ENCODE measurements around the gene COBL. TPM values are rescaled to one million over a fixed set of nuclear protein-coding genes. Genes with fewer than 3 reads are reported as not detected.

Gene COBL
- total and polyA plus RNA-seq, 2 donors (not counting 3 experiments of a cell fraction or from before 2014, with no cell fraction given): 0.11 TPM; not detected in 1

DNA sequence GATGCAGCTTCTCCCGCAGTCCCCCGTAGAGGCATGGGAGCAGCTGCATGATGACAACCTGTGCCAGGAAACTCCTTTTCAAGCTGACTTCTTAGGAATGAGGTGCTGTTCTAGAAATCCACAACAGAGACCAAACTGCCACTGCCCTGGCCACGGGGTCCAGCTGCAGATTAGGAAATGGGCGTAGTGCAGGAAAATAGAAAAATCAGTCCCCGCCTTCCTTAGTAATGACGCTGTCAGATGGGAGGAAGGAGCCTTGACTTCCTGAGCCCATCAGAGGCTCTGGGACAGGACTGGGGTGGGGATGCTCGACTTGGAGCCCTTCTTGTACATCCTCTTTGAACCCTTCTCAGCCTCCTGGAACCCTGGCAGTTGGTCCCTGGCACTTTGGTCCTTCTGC is 306.1 kb downstream of the COBL start:
- Histone ChIP-seq H3K4me2 (ENCODE audit: insufficient read depth, low read length) (no peak overlapping the region), H3K27ac (ENCODE audit: insufficient read depth, low read depth, low read length) (no peak overlapping the region), H3K9me1 (replicated peaks; ENCODE audit: control insufficient read depth, extremely low read depth, insufficient read depth, low read length) (no peaks in the 10 kb centered on the region), H4K20me1 (replicated peaks; ENCODE audit: control insufficient read depth, extremely low read depth, insufficient read depth, low read length) (no peaks in the 10 kb centered on the region), H3K4me1 (ENCODE audit: control insufficient read depth, extremely low read depth, insufficient read depth, low read length) (no peaks in the 10 kb centered on the region), H3K36me3 (ENCODE audit: control insufficient read depth in 2 of 2, extremely low read depth in 1 of 2, insufficient read depth in 2 of 2, low read length in 2 of 2) (no peaks in the 10 kb centered on the region), H3K4me3 (replicated peaks in 1 of 3; ENCODE audit: insufficient read depth in 1 of 3, low read depth in 1 of 3, low read length in 3 of 3) (no peak overlapping the region), H3K27me3 (ENCODE audit: control insufficient read depth in 2 of 2, insufficient read depth in 2 of 2, low read length in 2 of 2) (peaks cover 0 to 2% of the 10 kb centered on the region in 2 experiments), H3K9me3 (replicated peaks; ENCODE audit: control insufficient read depth, insufficient read depth, low read length) (no peaks in the 10 kb centered on the region), H3K9ac (replicated peaks; ENCODE audit: extremely low read depth, insufficient read depth, low read length) (no peak overlapping the region), H2AFZ (ENCODE audit: low read depth, low read length) (peak overlapping the region; percentile 31), H3K79me2 (ENCODE audit: control insufficient read depth, insufficient read depth, low read length) (no peaks in the 10 kb centered on the region)
- FAIRE-seq (peak; percentile 8), DNase-seq (ENCODE audit: low read depth, low spot score) (peak; percentile 3)
- CTCF ChIA-PET: interaction anchor here (0.9 kb wide), 1 partner anchor 10 kb away, joined by 3 read pairs; no protein-coding TSS in a partner anchor
- TF ChIP-seq FOS (IDR thresholded peaks at IDR 0.05; ENCODE audit: borderline replicate concordance, insufficient read depth, low read length) (no peak), JUN (IDR thresholded peaks at IDR 0.05; ENCODE audit: borderline replicate concordance, insufficient read depth, insufficient read length, low read depth) (no peak), POLR2AphosphoS5 (IDR thresholded peaks at IDR 0.05; ENCODE audit: insufficient read depth, low read depth, low read length) (no peak), EZH2 (IDR thresholded peaks at IDR 0.05; ENCODE audit: borderline replicate concordance, low read depth, low read length, severe bottlenecking) (no peak), MYC (IDR thresholded peaks at IDR 0.05; ENCODE audit: low read depth, low read length) (no peak), POLR2A (IDR thresholded peaks at IDR 0.05; ENCODE audit: low read depth, low read length) (no peak), GATA2 (IDR thresholded peaks at IDR 0.05; ENCODE audit: insufficient read depth, insufficient read length, low read depth, low read length) (no peak)
- TF ChIP-seq, protein P1, sequence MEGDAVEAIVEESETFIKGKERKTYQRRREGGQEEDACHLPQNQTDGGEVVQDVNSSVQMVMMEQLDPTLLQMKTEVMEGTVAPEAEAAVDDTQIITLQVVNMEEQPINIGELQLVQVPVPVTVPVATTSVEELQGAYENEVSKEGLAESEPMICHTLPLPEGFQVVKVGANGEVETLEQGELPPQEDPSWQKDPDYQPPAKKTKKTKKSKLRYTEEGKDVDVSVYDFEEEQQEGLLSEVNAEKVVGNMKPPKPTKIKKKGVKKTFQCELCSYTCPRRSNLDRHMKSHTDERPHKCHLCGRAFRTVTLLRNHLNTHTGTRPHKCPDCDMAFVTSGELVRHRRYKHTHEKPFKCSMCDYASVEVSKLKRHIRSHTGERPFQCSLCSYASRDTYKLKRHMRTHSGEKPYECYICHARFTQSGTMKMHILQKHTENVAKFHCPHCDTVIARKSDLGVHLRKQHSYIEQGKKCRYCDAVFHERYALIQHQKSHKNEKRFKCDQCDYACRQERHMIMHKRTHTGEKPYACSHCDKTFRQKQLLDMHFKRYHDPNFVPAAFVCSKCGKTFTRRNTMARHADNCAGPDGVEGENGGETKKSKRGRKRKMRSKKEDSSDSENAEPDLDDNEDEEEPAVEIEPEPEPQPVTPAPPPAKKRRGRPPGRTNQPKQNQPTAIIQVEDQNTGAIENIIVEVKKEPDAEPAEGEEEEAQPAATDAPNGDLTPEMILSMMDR (IDR thresholded peaks at IDR 0.05; ENCODE audit: extremely low read depth in 1 of 2, insufficient read depth in 1 of 2, low read depth in 1 of 2, low read length in 2 of 2): no peak
- TF ChIP-seq, protein P2, sequence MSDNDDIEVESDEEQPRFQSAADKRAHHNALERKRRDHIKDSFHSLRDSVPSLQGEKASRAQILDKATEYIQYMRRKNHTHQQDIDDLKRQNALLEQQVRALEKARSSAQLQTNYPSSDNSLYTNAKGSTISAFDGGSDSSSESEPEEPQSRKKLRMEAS (IDR thresholded peaks at IDR 0.05; ENCODE audit: insufficient read depth, insufficient read length): no peak
- dilution Hi-C loops (cut with MboI; ENCODE audit: extremely low pct_ligation_motif_present, low sequenced_read_pairs): no loop called here
- no TSS peak for BruUV-seq (replicated peaks)
- intact Hi-C loops (cut with micrococcal nuclease): no loop called here
- POLR2A ChIA-PET: no interaction called here
